ENCODE measurements around the gene CD96. TPM values are rescaled to one million over a fixed set of nuclear protein-coding genes. Genes with fewer than 3 reads are reported as not detected.

Gene CD96
- total RNA-seq, 2 donors from 2014 or later: 88.9 to 99.6 TPM

GRCh38 chr3:111701292-111701906, 159.4 kb downstream of the CD96 start:
- Mint-ChIP-seq H3K27ac (no peak overlapping the region), H3K4me1 (ENCODE audit: low read depth) (peaks cover 33% of the 10 kb centered on the region), H3K4me3 (no peak overlapping the region), H3K27me3 (ENCODE audit: low read depth) (no peaks in the 10 kb centered on the region), H3K9me3 (no peaks in the 10 kb centered on the region), H3K36me3 (ENCODE audit: insufficient read depth in 2 of 2) (peaks cover 0 to 4% of the 10 kb centered on the region in 2 donors)
- DNase-seq: no peak
- ATAC-seq (replicated peaks in 1 of 2): peak in 1 of 2 donors; percentile 33

Other genes starting within 250 kb of the CD96 start
- 100 to 1,000 TPM; 360 to 597 TPM for gene ZBED2, start 53.1 kb downstream of the CD96 start, total RNA-seq
- gene PLCXD2, start 132.5 kb downstream of the CD96 start, total RNA-seq: 10 to 100 TPM in 1 of 2 donors, 1 to 10 TPM in 1; 9.0 to 10.6 TPM

All from activated T-cell treated with anti-CD3 and anti-CD28 coated beads, Interleukin-2, amount 50 U/mL, for 72 hours (primary cell).